Measurements from ENCODE around the gene GRIP2.

GRIP2 gene

GRCh38 chr3:14538451-14539088, 1.6 kb downstream of the GRIP2 start:
- DNase-seq = no peak

- DNase-seq = no peak
Measured at GRCh38 chr3:14537590-14538450, 2.3 kb downstream of the GRIP2 start.

GRCh38 chr3:14536837-14537589, 3.1 kb downstream of the GRIP2 start:
- DNase-seq = no peak

- no peak for DNase-seq
Measured at GRCh38 chr3:14536055-14536815, 3.9 kb downstream of the GRIP2 start.

- no peak for DNase-seq
Measured at GRCh38 chr3:14535616-14536015, 4.5 kb downstream of the GRIP2 start.

- DNase-seq = no peak
Measured at GRCh38 chr3:14534516-14535191, 5.5 kb downstream of the GRIP2 start.

GRCh38 chr3:14533457-14533958, 6.6 kb downstream of the GRIP2 start:
- DNase-seq = no peak

GRCh38 chr3:14532691-14533456, 7.3 kb downstream of the GRIP2 start:
- DNase-seq = no peak

GRCh38 chr3:14531856-14532395, 8.2 kb downstream of the GRIP2 start:
- DNase-seq = no peak

- DNase-seq = no peak
Measured at GRCh38 chr3:14528081-14528480, 12.1 kb downstream of the GRIP2 start.

- DNase-seq = no peak
Measured at GRCh38 chr3:14525685-14526631, 14.2 kb downstream of the GRIP2 start.

GRCh38 chr3:14524920-14525660, 15.1 kb downstream of the GRIP2 start:
- DNase-seq = no peak

- no peak for DNase-seq
Measured at GRCh38 chr3:14524311-14524711, 15.8 kb downstream of the GRIP2 start.

- no peak for DNase-seq
Measured at GRCh38 chr3:14523792-14524191, 16.4 kb downstream of the GRIP2 start.

GRCh38 chr3:14522768-14523167, 17.4 kb downstream of the GRIP2 start:
- no peak for DNase-seq

GRCh38 chr3:14522129-14522691, 17.9 kb downstream of the GRIP2 start:
- DNase-seq = no peak

GRCh38 chr3:14521611-14522010, 18.5 kb downstream of the GRIP2 start:
- no peak for DNase-seq

GRCh38 chr3:14520967-14521366, 19.2 kb downstream of the GRIP2 start:
- no peak for DNase-seq

GRCh38 chr3:14520149-14520548, 20.0 kb downstream of the GRIP2 start:
- no peak for DNase-seq

Data from DMS79 (cell line).